Parathyroid adenoma (tissue), 2 donors: ENCODE measurements around the gene SLC7A1.

Experiments
- H2AFZ ChIP-seq: fragments of 300-600 bp; sonication (generic); one replicate; pipeline ENCODE4 v1.7.0; 2017; ENCODE audit warnings: antibody characterized with exemption, mild to moderate bottlenecking
- H3K27ac ChIP-seq: fragments of 300-600 bp; sonication (generic); one replicate; pipeline ENCODE4 v1.7.0; 2017
- H3K27me3 ChIP-seq: fragments of 300-600 bp; sonication (generic); one replicate; pipeline ENCODE4 v1.7.0; 2017; ENCODE audit warnings: low read length; ENCODE audit not compliant: control insufficient read depth, insufficient read depth
- H3K36me3 ChIP-seq: fragments of 300-600 bp; sonication (generic); one replicate; pipeline ENCODE4 v1.7.0; 2017; ENCODE audit warnings: low read length; ENCODE audit not compliant: control insufficient read depth, insufficient read depth
- H3K4me1 ChIP-seq: fragments of 300-600 bp; sonication (generic); one replicate; pipeline ENCODE4 v1.7.0; 2017; ENCODE audit warnings: control low read depth
- H3K4me2 ChIP-seq: fragments of 300-600 bp; sonication (generic); one replicate; pipeline ENCODE4 v1.7.0; 2017; ENCODE audit warnings: low read length
- H3K4me3 ChIP-seq: fragments of 300-600 bp; sonication (generic); one replicate; pipeline ENCODE4 v1.7.0; 2017; ENCODE audit warnings: low read depth, low read length
- H3K79me2 ChIP-seq: fragments of 300-600 bp; sonication (generic); one replicate; pipeline ENCODE4 v1.7.0; 2017; ENCODE audit warnings: control low read depth
- H3K9ac ChIP-seq: fragments of 300-600 bp; sonication (generic); one replicate; pipeline ENCODE4 v1.7.0; 2017; ENCODE audit warnings: mild to moderate bottlenecking
- H3K9me3 ChIP-seq: fragments of 300-600 bp; sonication (generic); one replicate; pipeline ENCODE4 v1.7.0; 2017; ENCODE audit warnings: low read length; ENCODE audit not compliant: control insufficient read depth
- TF ChIP-seq, protein P1 (sequence below): fragments of 300-600 bp; sonication (generic); IDR thresholded peaks from one replicate; pipeline ENCODE4 v1.7.0; 2017; ENCODE audit warnings: antibody characterized with exemption, mild to moderate bottlenecking
- donor health status: primary hyperparathyroidism.

The SLC7A1 gene

DNA sequence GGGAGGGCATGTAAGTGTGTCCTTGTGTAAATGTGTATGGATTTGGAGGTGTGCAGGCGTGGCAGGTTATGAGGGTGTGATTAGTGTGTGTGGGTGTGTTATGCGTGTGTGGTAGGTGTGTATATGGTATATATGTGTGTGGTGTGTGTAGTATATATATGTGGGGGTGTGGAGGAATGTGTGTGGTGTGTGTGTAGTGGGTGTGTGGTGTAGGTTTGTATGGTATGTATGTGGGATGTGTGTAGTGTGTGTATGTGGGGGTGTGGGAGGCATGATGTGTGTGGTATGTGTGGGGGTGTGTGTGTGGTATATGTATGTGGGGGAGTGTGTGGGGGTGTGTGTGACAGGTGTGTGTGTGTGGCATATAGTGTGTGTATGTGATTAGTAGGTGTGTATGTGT, 104.2 kb downstream of the SLC7A1 start:
- no peaks in the 10 kb centered on the region for H3K36me3 ChIP-seq
- H3K4me1 ChIP-seq = no peaks in the 10 kb centered on the region
- H3K9me3 ChIP-seq = no peaks in the 10 kb centered on the region
- H3K27me3 ChIP-seq = no peaks in the 10 kb centered on the region
- no peak overlapping the region for H3K9ac ChIP-seq
- H3K4me2 ChIP-seq = no peak overlapping the region
- H3K79me2 ChIP-seq = no peaks in the 10 kb centered on the region
- H3K27ac ChIP-seq = no peak overlapping the region
- TF ChIP-seq, protein P1, sequence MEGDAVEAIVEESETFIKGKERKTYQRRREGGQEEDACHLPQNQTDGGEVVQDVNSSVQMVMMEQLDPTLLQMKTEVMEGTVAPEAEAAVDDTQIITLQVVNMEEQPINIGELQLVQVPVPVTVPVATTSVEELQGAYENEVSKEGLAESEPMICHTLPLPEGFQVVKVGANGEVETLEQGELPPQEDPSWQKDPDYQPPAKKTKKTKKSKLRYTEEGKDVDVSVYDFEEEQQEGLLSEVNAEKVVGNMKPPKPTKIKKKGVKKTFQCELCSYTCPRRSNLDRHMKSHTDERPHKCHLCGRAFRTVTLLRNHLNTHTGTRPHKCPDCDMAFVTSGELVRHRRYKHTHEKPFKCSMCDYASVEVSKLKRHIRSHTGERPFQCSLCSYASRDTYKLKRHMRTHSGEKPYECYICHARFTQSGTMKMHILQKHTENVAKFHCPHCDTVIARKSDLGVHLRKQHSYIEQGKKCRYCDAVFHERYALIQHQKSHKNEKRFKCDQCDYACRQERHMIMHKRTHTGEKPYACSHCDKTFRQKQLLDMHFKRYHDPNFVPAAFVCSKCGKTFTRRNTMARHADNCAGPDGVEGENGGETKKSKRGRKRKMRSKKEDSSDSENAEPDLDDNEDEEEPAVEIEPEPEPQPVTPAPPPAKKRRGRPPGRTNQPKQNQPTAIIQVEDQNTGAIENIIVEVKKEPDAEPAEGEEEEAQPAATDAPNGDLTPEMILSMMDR = no peak
- no peak overlapping the region for H2AFZ ChIP-seq
- no peak overlapping the region for H3K4me3 ChIP-seq

DNA sequence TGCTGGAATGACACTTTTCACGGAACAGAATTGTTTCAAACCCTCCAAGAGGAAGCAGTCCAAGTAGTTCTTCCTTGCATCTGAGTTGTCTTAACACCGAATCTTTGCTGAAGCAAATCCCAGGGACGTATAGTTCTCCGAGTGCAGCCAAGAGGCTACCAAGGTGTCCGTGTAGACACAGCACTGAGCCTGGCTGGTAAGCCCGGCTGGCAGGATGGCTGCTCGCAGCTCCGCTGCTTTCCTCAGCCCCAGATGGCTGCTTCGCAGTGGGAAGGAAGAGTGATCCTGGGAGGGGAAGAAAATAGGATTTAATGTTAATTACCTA, 105.0 kb downstream of the SLC7A1 start:
- Histone ChIP-seq H3K9ac (no peak overlapping the region), H3K9me3 (no peaks in the 10 kb centered on the region), H3K4me3 (no peak overlapping the region), H3K79me2 (no peaks in the 10 kb centered on the region), H3K4me2 (no peak overlapping the region), H3K27me3 (no peaks in the 10 kb centered on the region), H3K4me1 (no peaks in the 10 kb centered on the region), H3K36me3 (no peaks in the 10 kb centered on the region), H3K27ac (no peak overlapping the region), H2AFZ (no peak overlapping the region)
- TF ChIP-seq, protein P1 = no peak

DNA sequence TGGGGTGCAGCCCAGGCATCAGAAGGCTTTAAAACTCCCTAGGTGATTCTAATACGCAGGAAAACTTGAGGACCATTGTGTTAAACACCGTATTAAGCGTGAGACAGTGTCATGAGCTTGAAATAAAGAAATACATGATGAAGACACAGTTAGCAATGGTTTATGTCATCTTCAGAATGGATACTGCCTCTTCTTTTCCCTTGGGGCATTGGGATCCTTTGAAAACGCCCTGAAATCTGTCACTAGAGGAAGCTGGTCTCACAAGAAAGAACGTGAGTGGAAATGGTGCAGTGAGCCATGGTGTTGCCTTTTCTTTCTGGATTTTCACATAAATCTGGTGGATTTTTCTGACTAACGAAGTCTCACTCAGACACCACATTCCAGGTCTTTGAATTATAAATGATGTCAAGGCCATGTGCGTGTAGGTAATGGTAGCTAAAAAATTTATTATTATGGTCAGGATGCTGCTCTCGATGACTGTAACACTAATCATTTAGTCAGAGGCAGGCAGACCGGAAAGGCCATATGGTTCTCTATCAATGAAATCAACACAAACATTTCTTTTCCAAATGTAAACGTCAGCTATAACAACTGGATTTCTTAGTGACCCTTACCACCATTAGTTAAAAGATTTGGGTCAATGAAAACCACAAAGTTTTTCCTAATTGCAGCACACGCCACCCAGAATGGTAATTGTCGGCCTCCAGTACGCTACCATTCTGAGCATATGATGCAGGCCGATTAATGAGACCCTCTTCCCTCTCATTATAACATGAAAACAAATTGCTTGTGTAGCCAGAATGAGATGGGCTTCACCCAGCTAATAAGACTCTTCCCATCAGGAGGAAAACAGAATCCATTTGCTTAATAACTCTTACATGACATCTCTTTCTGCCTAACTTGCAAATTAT, 105.6 kb downstream of the SLC7A1 start:
- no peak overlapping the region for H2AFZ ChIP-seq
- H3K27me3 ChIP-seq = no peaks in the 10 kb centered on the region
- no peaks in the 10 kb centered on the region for H3K4me1 ChIP-seq
- H3K36me3 ChIP-seq = no peaks in the 10 kb centered on the region
- no peak overlapping the region for H3K27ac ChIP-seq
- no peak overlapping the region for H3K9ac ChIP-seq
- H3K4me3 ChIP-seq = no peak overlapping the region
- TF ChIP-seq, protein P1 = no peak
- H3K4me2 ChIP-seq = no peak overlapping the region
- no peaks in the 10 kb centered on the region for H3K9me3 ChIP-seq
- no peaks in the 10 kb centered on the region for H3K79me2 ChIP-seq

DNA sequence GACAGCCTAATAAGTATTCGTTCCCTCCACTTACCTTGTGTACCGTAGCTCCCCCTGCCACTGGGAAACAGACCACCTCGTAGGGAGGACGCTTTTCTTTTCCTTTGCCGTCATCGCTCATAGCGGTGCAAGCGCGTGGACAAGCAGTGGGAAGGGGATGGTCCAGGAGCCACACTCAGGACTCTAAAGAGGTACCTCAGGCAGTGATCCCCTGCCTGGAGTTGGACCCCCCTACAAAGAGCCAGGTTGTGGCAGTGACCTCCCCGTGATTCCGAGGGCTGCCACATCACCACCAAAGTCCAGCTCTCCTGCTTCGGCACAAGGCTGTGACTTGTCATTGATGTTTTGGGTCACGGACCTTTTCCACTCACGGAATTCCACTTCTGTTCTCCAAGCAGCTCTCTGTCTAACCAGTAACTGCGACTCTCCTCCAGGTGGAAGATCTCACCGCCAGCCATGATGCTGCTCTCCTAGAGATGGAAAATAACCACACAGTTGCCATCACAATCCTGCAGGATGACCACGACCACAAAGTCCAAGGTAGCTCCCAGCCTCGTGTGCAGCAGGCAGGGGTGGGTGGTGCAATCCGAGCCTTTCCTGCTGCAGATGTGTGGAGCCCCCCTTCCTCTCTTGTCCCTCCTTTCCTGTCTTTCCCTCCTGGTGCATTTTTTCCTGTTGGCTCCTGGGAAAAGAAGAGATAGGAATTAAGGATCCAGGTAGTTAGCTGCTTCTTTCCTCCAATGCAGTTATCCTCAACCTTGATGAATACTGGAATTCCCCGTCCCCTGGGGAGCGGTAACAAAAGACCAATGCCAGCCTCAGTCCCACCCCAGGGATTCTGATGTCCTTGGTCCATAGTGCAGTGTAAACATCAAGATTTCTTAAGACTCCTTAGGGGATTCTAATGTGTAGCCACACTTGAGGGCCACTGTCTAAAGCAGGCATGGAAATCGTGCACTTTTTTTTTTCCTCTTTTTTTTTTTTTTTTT, 107.7 kb downstream of the SLC7A1 start:
- Histone ChIP-seq H3K79me2 (no peaks in the 10 kb centered on the region), H3K27me3 (no peaks in the 10 kb centered on the region), H3K4me2 (no peak overlapping the region), H3K4me1 (no peaks in the 10 kb centered on the region), H3K9ac (no peak overlapping the region), H3K4me3 (no peak overlapping the region), H3K36me3 (no peaks in the 10 kb centered on the region), H2AFZ (no peak overlapping the region), H3K9me3 (no peaks in the 10 kb centered on the region), H3K27ac (no peak overlapping the region)
- TF ChIP-seq, protein P1 = no peak
